SK-MEL-5 (cell line): Measurements from ENCODE around the gene EYA3. TPM values are rescaled to one million over a fixed set of nuclear protein-coding genes. Genes with fewer than 3 reads are reported as not detected.

Experiments
- DNase-seq: peaks from one replicate; pipeline ENCODE4 v3.0.0-alpha.2; 2016; ENCODE audit warnings: low read depth, low spot score
- in situ Hi-C: cut with HindIII; loops from 2 replicates; pipeline ENCODE4 v1.10.0; 2016; ENCODE audit warnings: low sequenced_read_pairs, high pct_unique_total_duplicates, low pct_unique_long_range_greater_than_20kb
- total RNA-seq: library from RNA; depleted of rRNA; stranded (reverse); fragments of >200 nt; shearing (Covaris generic); gene quantifications from 2 replicates; pipeline ENCODE4 v1.2.3, GENCODE V29; 2014

Gene EYA3
- total RNA-seq, 1 experiment from 2014 or later = 20.9 TPM

DNA sequence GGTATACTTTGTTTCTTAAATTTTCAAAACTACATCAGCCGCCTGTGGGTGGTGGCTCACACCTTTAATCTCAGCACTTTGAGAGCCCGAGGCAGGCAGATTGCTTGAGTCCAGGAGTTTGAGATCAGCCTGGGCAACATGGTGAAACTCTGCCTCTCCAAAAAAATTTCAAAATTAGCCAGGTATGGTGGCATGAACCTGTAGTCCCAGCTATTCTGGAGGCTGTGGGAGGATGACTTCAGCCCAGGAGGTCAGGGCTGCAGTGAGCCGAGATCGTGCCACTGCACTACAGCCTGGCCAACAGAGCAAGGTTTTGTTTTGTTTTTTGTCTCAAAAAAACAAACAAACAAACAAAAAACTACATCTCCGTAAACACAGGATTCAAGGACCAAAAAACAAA lies 3.3 kb downstream of the EYA3 start:
- no peak for DNase-seq
- in situ Hi-C loops = no loop called here

GRCh38 chr1:28083876-28084275 lies 4.5 kb downstream of the EYA3 start:
- in situ Hi-C loops = no loop called here
- DNase-seq = no peak

DNA sequence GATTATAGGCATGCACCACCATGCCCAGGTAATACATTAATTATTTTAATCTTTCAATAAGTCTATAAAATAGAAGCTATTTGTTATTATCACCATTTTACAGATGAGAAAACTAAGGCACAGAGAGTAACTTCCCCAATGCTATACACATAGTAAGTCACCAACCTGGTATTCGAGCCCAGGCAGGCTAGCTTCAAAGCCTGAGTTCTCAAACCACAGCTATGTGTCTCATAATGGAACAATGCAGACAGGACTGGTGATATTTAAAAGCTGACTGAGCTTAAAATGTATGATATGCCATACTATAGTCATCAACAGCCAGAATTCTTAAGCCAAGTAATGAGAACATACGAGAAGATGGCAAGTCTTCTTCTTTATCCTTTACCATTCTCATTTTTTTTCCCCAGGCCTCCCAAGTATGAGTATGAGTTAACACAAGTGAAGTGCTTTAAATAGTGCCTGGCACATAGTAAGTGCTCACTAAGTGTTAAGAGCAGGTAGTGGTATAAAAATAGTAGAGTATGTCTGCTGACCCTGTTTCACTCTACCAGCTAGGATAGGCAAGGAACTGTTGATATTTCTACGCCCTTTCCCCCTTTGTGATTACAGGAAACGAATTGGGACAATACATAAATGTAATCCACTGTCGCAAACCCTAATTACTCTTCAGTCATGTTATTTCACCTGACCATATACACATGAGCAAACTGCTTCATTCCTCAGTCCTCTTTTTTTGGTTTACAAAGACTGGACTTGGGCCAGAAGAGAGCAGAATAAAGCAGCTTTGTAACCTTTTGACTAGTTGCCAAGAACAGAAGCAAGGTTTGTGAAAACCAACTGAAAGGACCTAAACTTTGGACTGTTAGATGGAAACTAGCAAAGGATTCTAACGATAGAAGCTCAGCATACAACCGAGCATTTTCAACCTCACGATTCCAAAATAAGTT lies 9.5 kb downstream of the EYA3 start:
- DNase-seq = peak; percentile 99
- in situ Hi-C loops = no loop called here

- in situ Hi-C loops = no loop called here
- no peak for DNase-seq
Observed at GRCh38 chr1:28078262-28078661, 10.1 kb downstream of the EYA3 start.

DNA sequence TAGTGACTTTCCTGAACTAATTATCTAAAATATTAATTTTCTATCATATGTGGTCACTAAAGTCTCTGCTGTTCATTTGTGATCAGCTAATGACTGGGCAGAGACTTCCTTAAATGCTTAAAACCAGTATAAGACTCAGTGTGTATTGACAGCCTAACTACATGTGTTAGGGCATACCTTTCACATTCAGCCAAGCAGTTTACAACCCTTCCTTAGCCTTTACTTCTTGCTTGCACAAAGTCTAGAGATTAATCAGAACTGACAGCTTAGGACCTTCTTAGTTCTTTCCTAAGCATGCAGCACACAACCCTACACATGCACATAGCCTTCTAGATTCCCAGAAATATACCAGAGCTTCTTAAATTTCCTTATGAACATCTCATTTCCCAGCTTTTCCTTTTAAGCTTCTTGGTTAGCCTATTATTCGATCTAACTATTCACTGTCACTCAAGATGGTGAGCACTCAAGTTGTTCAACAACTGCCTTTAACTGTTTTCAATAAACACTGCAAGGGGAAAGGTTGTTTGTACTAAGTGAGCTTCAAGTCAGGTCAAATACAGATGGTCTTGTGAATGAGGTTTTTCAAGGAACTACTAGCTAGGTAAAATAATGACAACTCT lies 13.4 kb downstream of the EYA3 start:
- in situ Hi-C loops = no loop called here
- DNase-seq = no peak

- no peak for DNase-seq
- in situ Hi-C loops = no loop called here
Observed at GRCh38 chr1:28073867-28074266, 14.5 kb downstream of the EYA3 start.

DNA sequence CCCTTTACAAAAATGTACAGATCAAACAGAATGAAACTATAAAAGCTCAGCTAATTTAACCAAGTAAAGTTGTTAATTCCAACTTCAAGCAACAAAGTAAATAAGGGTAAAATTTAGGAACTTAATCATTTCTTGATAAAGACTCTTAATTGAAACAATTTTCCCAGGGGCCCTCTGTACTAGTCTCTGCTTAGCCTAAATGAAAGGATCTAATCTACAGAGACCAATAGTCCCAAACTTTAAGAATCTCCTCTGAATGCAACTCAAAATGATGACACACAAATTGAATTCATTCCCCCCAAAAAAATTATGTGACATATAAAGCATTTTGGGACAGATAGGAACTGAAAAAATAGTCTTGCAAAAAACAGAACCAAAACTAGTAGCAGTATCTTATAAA lies 16.6 kb downstream of the EYA3 start:
- in situ Hi-C loops = no loop called here
- DNase-seq = no peak

GRCh38 chr1:28070725-28071593 lies 17.5 kb downstream of the EYA3 start:
- in situ Hi-C loops = no loop called here

DNA sequence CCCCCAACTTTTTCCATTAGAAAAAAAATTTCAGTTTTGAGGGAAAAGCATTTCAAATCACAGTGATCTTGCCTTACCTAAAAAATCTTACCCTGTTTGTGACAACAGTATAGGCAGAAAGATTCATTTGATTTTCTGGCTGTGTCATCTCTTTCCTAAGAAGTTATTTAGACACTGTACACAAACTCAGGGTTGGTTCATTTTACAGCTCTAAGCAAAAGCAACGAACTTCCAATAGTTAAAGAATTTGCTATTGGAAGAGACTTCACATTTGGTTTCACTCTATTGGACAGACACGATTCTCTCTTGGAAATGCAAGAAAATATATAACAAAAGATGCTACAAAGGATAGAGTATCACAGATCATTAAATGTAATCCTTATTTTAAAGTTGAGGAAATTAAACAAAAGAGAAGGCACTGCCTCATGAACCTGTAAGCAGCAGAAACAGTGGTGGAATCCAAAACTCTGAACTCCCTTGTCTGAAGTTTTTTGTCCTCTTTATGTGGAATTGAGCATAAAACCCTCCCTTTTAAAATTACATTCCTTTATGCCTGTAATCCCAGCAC lies 20.8 kb downstream of the EYA3 start:
- in situ Hi-C loops = no loop called here
- DNase-seq = no peak

More at GRCh38 chr1:28070725-28071593, 17.5 kb downstream of the EYA3 start:
- no peak for DNase-seq

DNA sequence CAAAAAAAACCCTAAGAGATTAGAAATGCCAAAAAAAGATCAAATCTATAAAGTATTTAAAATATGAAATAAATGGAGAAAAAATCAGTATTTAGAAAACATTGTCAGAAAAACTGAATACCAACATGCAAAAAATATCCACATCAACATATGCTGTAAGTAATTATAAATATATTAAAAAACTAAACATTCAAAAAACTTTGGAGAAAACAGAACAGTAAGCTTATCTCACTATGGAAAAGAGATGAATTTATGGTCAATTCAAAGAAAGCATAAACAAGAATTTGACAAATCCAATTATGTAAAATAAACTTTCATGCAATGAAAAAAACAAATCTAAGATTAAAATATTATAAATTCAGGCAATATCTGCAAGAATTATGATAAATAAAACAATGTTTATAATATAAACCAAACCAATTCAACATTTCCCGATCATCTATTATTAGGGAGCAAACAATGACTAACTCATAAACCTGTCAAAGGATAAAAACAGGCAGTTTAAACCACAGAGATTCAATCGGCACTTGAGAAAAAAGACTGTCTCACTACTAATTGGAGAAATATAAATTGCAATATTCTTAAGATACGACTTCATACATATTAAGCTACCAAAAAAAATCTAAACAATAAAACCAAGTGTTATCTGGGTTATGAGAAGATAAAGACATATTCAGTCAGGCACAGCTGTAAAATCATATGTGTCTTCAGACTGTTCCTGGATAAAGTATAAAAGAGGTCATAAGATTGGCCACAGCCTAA lies 21.8 kb downstream of the EYA3 start:
- peak; percentile 72 for DNase-seq
- in situ Hi-C loops = no loop called here

DNA sequence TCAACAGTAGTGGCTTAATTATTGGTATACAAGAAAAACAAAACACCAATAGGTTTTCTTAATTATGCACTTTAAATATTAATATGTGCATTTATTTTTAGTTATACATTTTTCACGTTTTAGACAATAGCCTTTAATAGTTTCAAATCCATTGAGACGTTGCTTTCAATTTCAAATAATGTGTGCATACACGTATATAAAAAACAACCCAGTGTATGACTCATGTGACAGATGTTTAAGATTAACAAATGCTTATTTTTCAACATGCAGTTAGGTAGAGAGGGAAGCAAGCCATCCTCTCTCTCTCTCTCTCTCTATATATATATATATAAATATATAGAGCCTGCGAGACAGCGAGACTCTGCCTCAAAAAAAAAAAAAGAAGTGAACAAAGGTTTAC lies 24.3 kb downstream of the EYA3 start:
- DNase-seq = no peak
- in situ Hi-C loops = no loop called here

DNA sequence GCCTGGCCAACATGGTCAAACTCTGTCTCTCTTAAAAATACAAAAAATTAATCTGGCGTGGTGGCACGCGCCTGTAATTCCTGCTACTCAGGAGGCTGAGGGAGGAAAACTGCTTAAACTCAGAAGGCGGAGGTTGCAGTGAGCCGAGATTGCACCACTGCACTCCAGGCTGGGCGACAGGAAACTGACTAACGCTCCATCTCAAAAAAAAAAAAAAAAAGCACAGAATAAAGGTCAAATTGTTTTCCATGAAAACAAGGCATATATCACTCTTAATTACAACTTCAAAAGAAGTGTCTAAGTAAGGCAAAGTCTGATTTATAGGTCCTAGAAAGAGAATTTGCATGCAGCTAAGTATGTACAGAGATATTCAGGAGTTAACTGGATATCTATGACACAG lies 25.6 kb downstream of the EYA3 start:
- in situ Hi-C loops = no loop called here
- no peak for DNase-seq

GRCh38 chr1:28058971-28059878 lies 29.2 kb downstream of the EYA3 start:
- no peak for DNase-seq
- in situ Hi-C loops = no loop called here

- in situ Hi-C loops = no loop called here
- no peak for DNase-seq
Observed at GRCh38 chr1:28058168-28058567, 30.2 kb downstream of the EYA3 start.

DNA sequence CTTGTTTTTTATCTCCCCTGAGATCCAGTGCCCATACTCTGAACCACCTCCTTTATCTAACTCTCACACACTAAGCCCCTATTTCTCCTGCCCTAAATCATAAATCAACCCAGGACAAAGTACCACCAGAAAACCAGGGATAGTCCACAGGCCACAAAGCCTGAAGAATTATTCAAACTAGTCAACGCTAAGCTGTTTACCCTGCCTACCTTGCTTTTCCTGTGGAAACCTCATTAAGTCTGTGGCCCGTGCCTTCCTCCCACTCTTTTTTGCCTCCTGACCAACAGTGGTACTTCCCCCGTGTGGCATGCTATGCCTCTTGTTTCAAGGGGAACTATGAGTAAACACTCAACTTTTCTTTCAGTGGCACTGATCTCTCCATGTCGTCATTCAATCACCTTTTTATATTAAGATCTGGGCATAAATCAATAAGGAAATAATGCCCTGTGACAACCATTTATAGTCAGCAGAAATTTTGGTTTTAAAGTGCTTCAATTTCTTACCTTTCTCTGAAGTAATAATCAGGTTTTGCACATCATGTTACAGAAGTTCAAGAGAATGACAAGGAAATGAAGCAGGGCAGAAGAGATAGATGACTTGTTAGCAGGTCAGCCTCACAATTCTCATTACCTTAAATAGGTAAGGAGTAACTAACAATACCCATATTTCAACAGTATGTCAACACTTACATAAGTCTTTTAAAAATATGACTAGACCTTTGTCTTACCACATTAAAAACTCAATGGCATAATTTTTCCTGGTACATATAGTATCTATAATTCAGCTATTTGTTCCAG lies 32.1 kb downstream of the EYA3 start:
- in situ Hi-C loops = no loop called here
- DNase-seq = no peak

- in situ Hi-C loops = no loop called here
- no peak for DNase-seq
Observed at GRCh38 chr1:28050776-28051175, 37.6 kb downstream of the EYA3 start.
